Measurements from ENCODE around the gene SLC6A3.

GRCh38 chr5:1364211-1364610 is 81.0 kb downstream of the SLC6A3 start:
- TF ChIP-seq POLR2AphosphoS5 (IDR thresholded peaks at IDR 0.05; ENCODE audit: low read depth, low read length) (no peak), CTCF (IDR thresholded peaks at IDR 0.05) (no peak)

Data from Panc1 (cell line).